Esophagus squamous epithelium (tissue), 4 donors: Measurements from ENCODE around the gene CNBD2.

Experiments used
- POLR2A ChIP-seq, 4 donors: fragments of 450-650 bp; IDR thresholded peaks; one replicate each; pipeline ENCODE4 v1.6.1; 2017; ENCODE audit warnings: antibody characterized with exemption in 4 of 4, mild to moderate bottlenecking in 4 of 4, moderate library complexity in 3 of 4
- TF ChIP-seq, protein P1 (sequence below), 6 experiments: fragments of 450-650 bp in 4 of 6; fragments of 200-600 bp in 2 of 6; sonication (generic) in 2 of 6; IDR thresholded peaks; one replicate each; pipeline ENCODE4 v1.5.1; 2016 to 2019; ENCODE audit warnings: antibody characterized with exemption in 6 of 6, mild to moderate bottlenecking in 4 of 6, moderate library complexity in 4 of 6

DNA sequence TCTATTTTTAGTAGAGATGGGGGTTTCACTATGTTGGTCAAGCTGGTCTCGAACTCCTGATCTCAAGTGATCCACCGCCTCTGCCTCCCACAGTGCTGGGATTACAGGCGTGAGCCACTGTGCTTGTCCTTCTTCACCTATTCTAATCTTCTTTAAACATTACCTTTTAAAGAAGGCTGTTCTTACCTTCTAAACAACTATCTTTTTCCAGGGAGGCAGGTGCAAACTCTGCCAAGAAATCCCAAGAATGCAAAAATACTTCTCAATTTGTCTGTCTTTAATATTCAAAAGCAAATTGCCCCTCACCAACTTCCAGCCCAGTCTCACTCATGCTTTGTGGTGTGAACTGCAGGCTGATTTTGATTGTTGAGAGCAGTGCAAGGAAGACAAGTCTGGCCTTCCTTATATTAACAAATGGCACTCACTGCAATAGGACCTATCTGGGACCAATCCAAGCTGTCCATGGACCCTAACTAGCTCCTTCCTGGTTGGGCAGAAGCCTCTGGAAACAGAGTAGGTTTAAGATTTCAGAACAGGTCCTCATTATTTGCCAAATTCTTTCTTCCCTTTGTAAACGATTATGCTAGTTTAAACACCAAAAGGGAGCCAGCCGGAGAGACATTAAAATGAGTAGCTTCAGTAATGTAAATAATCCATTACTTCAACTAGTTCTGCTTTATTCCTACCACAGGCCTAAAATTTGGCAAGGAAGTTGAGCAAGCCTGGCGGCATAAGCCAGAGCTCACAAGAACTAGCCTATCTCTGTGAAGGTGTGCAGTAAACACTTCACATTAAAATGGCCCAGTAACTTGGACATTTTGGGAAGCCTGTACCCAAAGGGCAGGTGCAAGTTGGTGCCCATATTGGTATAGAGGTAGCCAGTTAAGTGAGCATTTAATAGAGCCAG lies 15.7 kb upstream of the CNBD2 start:
- TF ChIP-seq, protein P1, sequence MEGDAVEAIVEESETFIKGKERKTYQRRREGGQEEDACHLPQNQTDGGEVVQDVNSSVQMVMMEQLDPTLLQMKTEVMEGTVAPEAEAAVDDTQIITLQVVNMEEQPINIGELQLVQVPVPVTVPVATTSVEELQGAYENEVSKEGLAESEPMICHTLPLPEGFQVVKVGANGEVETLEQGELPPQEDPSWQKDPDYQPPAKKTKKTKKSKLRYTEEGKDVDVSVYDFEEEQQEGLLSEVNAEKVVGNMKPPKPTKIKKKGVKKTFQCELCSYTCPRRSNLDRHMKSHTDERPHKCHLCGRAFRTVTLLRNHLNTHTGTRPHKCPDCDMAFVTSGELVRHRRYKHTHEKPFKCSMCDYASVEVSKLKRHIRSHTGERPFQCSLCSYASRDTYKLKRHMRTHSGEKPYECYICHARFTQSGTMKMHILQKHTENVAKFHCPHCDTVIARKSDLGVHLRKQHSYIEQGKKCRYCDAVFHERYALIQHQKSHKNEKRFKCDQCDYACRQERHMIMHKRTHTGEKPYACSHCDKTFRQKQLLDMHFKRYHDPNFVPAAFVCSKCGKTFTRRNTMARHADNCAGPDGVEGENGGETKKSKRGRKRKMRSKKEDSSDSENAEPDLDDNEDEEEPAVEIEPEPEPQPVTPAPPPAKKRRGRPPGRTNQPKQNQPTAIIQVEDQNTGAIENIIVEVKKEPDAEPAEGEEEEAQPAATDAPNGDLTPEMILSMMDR (IDR thresholded peaks at IDR 0.05) = no peak
- no peak for TF ChIP-seq POLR2A (IDR thresholded peaks at IDR 0.05)
